ENCODE data around the gene HOXC12. TPM values are rescaled to one million over a fixed set of nuclear protein-coding genes. Genes with fewer than 3 reads are reported as not detected.

The HOXC12 gene
- total and polyA plus RNA-seq, 3 experiments from 2014 or later = not detected

- Histone ChIP-seq H3K36me3 (ENCODE audit: insufficient read depth, low read length) (no peaks in the 10 kb centered on the region), H3K9me3 (ENCODE audit: low read length) (no peaks in the 10 kb centered on the region), H3K4me3 (ENCODE audit: low read length) (no peak overlapping the region), H3K27me3 (ENCODE audit: insufficient read depth, low read length, poor library complexity, severe bottlenecking) (peaks cover 89% of the 10 kb centered on the region), H3K27ac (ENCODE audit: low read depth, low read length) (no peak overlapping the region), H3K4me1 (ENCODE audit: insufficient read depth, low read length) (peaks cover 16% of the 10 kb centered on the region)
- CTCF ChIA-PET = no interaction called here
- Mint-ChIP-seq H3K9me3 (peaks cover 0 to 11% (median 0%) of the 10 kb centered on the region in 5 donors), H3K36me3 (no peaks in the 10 kb centered on the region), H3K27me3 (peaks cover 93 to 94% of the 10 kb centered on the region in 2 donors), H3K4me1 (peaks cover 22 to 35% (median 25%) of the 10 kb centered on the region in 3 donors), H3K27ac (peak overlapping the region in 2 of 8 donors; percentile 62 to 77), H3K4me3 (peak overlapping the region in 4 of 7 donors; percentile 4 to 72 (median 34))
- POLR2A ChIA-PET = no interaction called here
- no peak for DNase-seq
Observed at GRCh38 chr12:53983568-53983949, 28.9 kb downstream of the HOXC12 start.

GRCh38 chr12:53983950-53984572 is 29.4 kb downstream of the HOXC12 start:
- Histone ChIP-seq H3K27ac (ENCODE audit: low read depth, low read length) (no peak overlapping the region), H3K36me3 (ENCODE audit: insufficient read depth, low read length) (no peaks in the 10 kb centered on the region), H3K4me1 (ENCODE audit: insufficient read depth, low read length) (peaks cover 20% of the 10 kb centered on the region), H3K4me3 (ENCODE audit: low read length) (no peak overlapping the region), H3K27me3 (ENCODE audit: insufficient read depth, low read length, poor library complexity, severe bottlenecking) (peaks cover 89% of the 10 kb centered on the region), H3K9me3 (ENCODE audit: low read length) (no peaks in the 10 kb centered on the region)
- peaks cover 93 to 94% of the 10 kb centered on the region in 2 donors for H3K27me3 Mint-ChIP-seq
- H3K9me3 Mint-ChIP-seq = peaks cover 0 to 11% (median 0%) of the 10 kb centered on the region in 5 donors
- peak overlapping the region in 3 of 7 donors; percentile 40 to 56 (median 45) for H3K4me3 Mint-ChIP-seq
- peaks cover 26 to 36% (median 29%) of the 10 kb centered on the region in 3 donors for H3K4me1 Mint-ChIP-seq
- DNase-seq = no peak
- ChIA-PET POLR2A (no interaction called here), CTCF (interaction anchor here (0.6 to 2.8 kb wide), 4 partner anchors 20 to 227 kb away, joined by 3 to 12 read pairs (median 3); no protein-coding TSS in a partner anchor)
- peak overlapping the region in 2 of 8 donors; percentile 18 to 77 for H3K27ac Mint-ChIP-seq
- no peaks in the 10 kb centered on the region for H3K36me3 Mint-ChIP-seq

- Histone ChIP-seq H3K4me1 (ENCODE audit: insufficient read depth, low read length) (peaks cover 26% of the 10 kb centered on the region), H3K4me3 (ENCODE audit: low read length) (no peak within 1 kb of the TSS), H3K9me3 (ENCODE audit: low read length) (no peaks in the 10 kb centered on the region), H3K27ac (ENCODE audit: low read depth, low read length) (no peak within 1 kb of the TSS), H3K27me3 (ENCODE audit: insufficient read depth, low read length, poor library complexity, severe bottlenecking) (peaks cover 90% of the 10 kb centered on the region), H3K36me3 (ENCODE audit: insufficient read depth, low read length) (no peaks in the 10 kb centered on the region)
- Mint-ChIP-seq H3K4me3 (peak within 1 kb of the TSS; percentile 70 to 73 (median 71)), H3K27me3 (peaks cover 93 to 94% of the 10 kb centered on the region in 2 donors), H3K9me3 (peaks cover 0 to 9% (median 0%) of the 10 kb centered on the region in 5 donors), H3K4me1 (peaks cover 36 to 46% (median 38%) of the 10 kb centered on the region in 3 donors), H3K27ac (peak within 1 kb of the TSS in 3 of 8 donors; percentile 67 to 77 (median 70)), H3K36me3 (no peaks in the 10 kb centered on the region)
- POLR2A ChIA-PET = interaction anchor here (0.5 kb wide), 1 partner anchor 31 kb away, joined by 4 read pairs; no protein-coding TSS in a partner anchor
- DNase-seq = peak; percentile 49 to 71 (median 65)
- CTCF ChIA-PET = interaction anchor here (1.2 to 2.8 kb wide), 6 partner anchors 12 to 228 kb away, joined by 3 to 12 read pairs (median 4); no protein-coding TSS in a partner anchor
Observed at GRCh38 chr12:53984901-53985691, 30.4 kb downstream of the HOXC12 start, which contains the start of gene HOXC10. HOXC10 (plus strand) TSS chr12:53985146; CDS start chr12:53985260, 114 bp downstream.

- peaks cover 91% of the 10 kb centered on the region for H3K27me3 ChIP-seq (ENCODE audit: insufficient read depth, low read length, poor library complexity, severe bottlenecking)
- peaks cover 37 to 51% (median 39%) of the 10 kb centered on the region in 3 donors for H3K4me1 Mint-ChIP-seq
- H3K9me3 Mint-ChIP-seq = peaks cover 0 to 9% (median 0%) of the 10 kb centered on the region in 5 donors
- peak overlapping the region; percentile 63 to 73 (median 71) for H3K4me3 Mint-ChIP-seq
- no peak overlapping the region for H3K27ac ChIP-seq (ENCODE audit: low read depth, low read length)
- peaks cover 26% of the 10 kb centered on the region for H3K4me1 ChIP-seq (ENCODE audit: insufficient read depth, low read length)
- H3K36me3 Mint-ChIP-seq = no peaks in the 10 kb centered on the region
- no peak overlapping the region for H3K4me3 ChIP-seq (ENCODE audit: low read length)
- POLR2A ChIA-PET = interaction anchor here (0.5 kb wide), 1 partner anchor 30 kb away, joined by 4 read pairs; no protein-coding TSS in a partner anchor
- CTCF ChIA-PET = interaction anchor here (1.1 to 2.8 kb wide), 8 partner anchors 11 to 229 kb away, joined by 3 to 12 read pairs (median 4); partner anchors contain the start of gene HOXC5
- H3K27ac Mint-ChIP-seq = peak overlapping the region in 2 of 8 donors; percentile 67 to 73
- H3K27me3 Mint-ChIP-seq = peaks cover 93 to 94% of the 10 kb centered on the region in 2 donors
- no peaks in the 10 kb centered on the region for H3K9me3 ChIP-seq (ENCODE audit: low read length)
- no peak for DNase-seq
- no peaks in the 10 kb centered on the region for H3K36me3 ChIP-seq (ENCODE audit: insufficient read depth, low read length)
Observed at GRCh38 chr12:53985692-53985993, 30.9 kb downstream of the HOXC12 start.

- no peaks in the 10 kb centered on the region for H3K36me3 ChIP-seq (ENCODE audit: insufficient read depth, low read length)
- ChIA-PET POLR2A (no interaction called here), CTCF (interaction anchor here (1.0 to 2.8 kb wide), 9 partner anchors 7 to 215 kb away, joined by 3 to 12 read pairs (median 4); partner anchors contain the start of gene HOXC5)
- no peak overlapping the region for H3K27ac ChIP-seq (ENCODE audit: low read depth, low read length)
- no peaks in the 10 kb centered on the region for H3K36me3 Mint-ChIP-seq
- peaks cover 26% of the 10 kb centered on the region for H3K4me1 ChIP-seq (ENCODE audit: insufficient read depth, low read length)
- no peak overlapping the region for H3K4me3 ChIP-seq (ENCODE audit: low read length)
- H3K27me3 ChIP-seq (ENCODE audit: insufficient read depth, low read length, poor library complexity, severe bottlenecking) = peaks cover 93% of the 10 kb centered on the region
- peak overlapping the region in 2 of 8 donors; percentile 61 to 87 for H3K27ac Mint-ChIP-seq
- no peak for DNase-seq
- peaks cover 36 to 51% (median 37%) of the 10 kb centered on the region in 3 donors for H3K4me1 Mint-ChIP-seq
- peaks cover 93 to 94% of the 10 kb centered on the region in 2 donors for H3K27me3 Mint-ChIP-seq
- peak overlapping the region; percentile 25 to 73 (median 71) for H3K4me3 Mint-ChIP-seq
- no peaks in the 10 kb centered on the region for H3K9me3 ChIP-seq (ENCODE audit: low read length)
- peaks cover 0 to 9% (median 0%) of the 10 kb centered on the region in 5 donors for H3K9me3 Mint-ChIP-seq
Observed at GRCh38 chr12:53985994-53986685, 31.4 kb downstream of the HOXC12 start.

GRCh38 chr12:53986686-53987483 is 32.2 kb downstream of the HOXC12 start:
- peaks cover 90 to 94% of the 10 kb centered on the region in 2 donors for H3K27me3 Mint-ChIP-seq
- Histone ChIP-seq H3K4me3 (ENCODE audit: low read length) (no peak overlapping the region), H3K36me3 (ENCODE audit: insufficient read depth, low read length) (no peaks in the 10 kb centered on the region), H3K27me3 (ENCODE audit: insufficient read depth, low read length, poor library complexity, severe bottlenecking) (peaks cover 95% of the 10 kb centered on the region), H3K9me3 (ENCODE audit: low read length) (no peaks in the 10 kb centered on the region), H3K4me1 (ENCODE audit: insufficient read depth, low read length) (peaks cover 26% of the 10 kb centered on the region), H3K27ac (ENCODE audit: low read depth, low read length) (peak overlapping the region; percentile 10)
- no peaks in the 10 kb centered on the region for H3K36me3 Mint-ChIP-seq
- no peak for DNase-seq
- H3K4me3 Mint-ChIP-seq = peak overlapping the region in 5 of 7 donors; percentile 4 to 49 (median 35)
- ChIA-PET POLR2A (no interaction called here), CTCF (interaction anchor here (1.0 to 2.8 kb wide), 10 partner anchors 8 to 221 kb away, joined by 3 to 12 read pairs (median 4); partner anchors contain the start of genes HOXC5 and HOXC9)
- H3K9me3 Mint-ChIP-seq = peaks cover 0 to 9% (median 0%) of the 10 kb centered on the region in 5 donors
- H3K27ac Mint-ChIP-seq = peak overlapping the region in 2 of 8 donors; percentile 61 to 66
- H3K4me1 Mint-ChIP-seq = peaks cover 36 to 51% (median 37%) of the 10 kb centered on the region in 3 donors

- H3K4me1 ChIP-seq (ENCODE audit: insufficient read depth, low read length) = peaks cover 26% of the 10 kb centered on the region
- Mint-ChIP-seq H3K4me3 (no peak overlapping the region), H3K9me3 (peaks cover 0 to 9% (median 0%) of the 10 kb centered on the region in 5 donors), H3K27me3 (peaks cover 90 to 94% of the 10 kb centered on the region in 2 donors), H3K27ac (peak overlapping the region in 1 of 8 donors; percentile 1), H3K36me3 (no peaks in the 10 kb centered on the region), H3K4me1 (peaks cover 36 to 51% (median 37%) of the 10 kb centered on the region in 3 donors)
- no peaks in the 10 kb centered on the region for H3K9me3 ChIP-seq (ENCODE audit: low read length)
- CTCF ChIA-PET = interaction anchor here (1.1 to 2.0 kb wide), 6 partner anchors 9 to 371 kb away, joined by 3 to 8 read pairs (median 5); partner anchors contain the start of gene HOXC9
- POLR2A ChIA-PET = no interaction called here
- no peak for DNase-seq
- no peak overlapping the region for H3K27ac ChIP-seq (ENCODE audit: low read depth, low read length)
- H3K36me3 ChIP-seq (ENCODE audit: insufficient read depth, low read length) = no peaks in the 10 kb centered on the region
- H3K4me3 ChIP-seq (ENCODE audit: low read length) = no peak overlapping the region
- H3K27me3 ChIP-seq (ENCODE audit: insufficient read depth, low read length, poor library complexity, severe bottlenecking) = peaks cover 95% of the 10 kb centered on the region
Observed at GRCh38 chr12:53987787-53988230, 33.1 kb downstream of the HOXC12 start.
